Placental pericyte (primary cell): ENCODE results near the gene HVCN1. TPM values are rescaled to one million over a fixed set of nuclear protein-coding genes. Genes with fewer than 3 reads are reported as not detected.

Experiments
- small RNA-seq: library from RNA; depleted of rRNA; stranded (forward); fragments of <200 nt; gene quantifications from one replicate; pipeline ENCODE3, GENCODE V24; 2012; ENCODE audit warnings: low replicate concordance
- total RNA-seq: library from RNA; depleted of rRNA; stranded (reverse); fragments of >200 nt; gene quantifications from 2 replicates; pipeline ENCODE4 v1.2.3, GENCODE V29; 2012

HVCN1 gene
- total RNA-seq: 1.3 and 4.3 TPM in 2 replicates

GRCh38 chr12:110688446-110689280 is at the start of gene HVCN1:
Gene HVCN1, minus strand, starts transcription at chr12:110689115. Its CDS starts 5,870 bp downstream, at chr12:110683245.

GRCh38 chr12:110613771-110614684 is 74.9 kb downstream of the HVCN1 start, which contains the start of gene TCTN1:
Gene TCTN1, plus strand, starts transcription at chr12:110614129. Its CDS starts 54 bp downstream, at chr12:110614183.

Small RNAs within 50 kb of the gene (small RNA-seq; reads per million reads assigned to genes)
- gene RN7SL387P: not detected

Other genes starting within 250 kb of the HVCN1 start
- gene ARPC3, start 238.8 kb downstream of the HVCN1 start, total RNA-seq: 247 and 258 TPM in 2 replicates
- gene GPN3, start 220.9 kb downstream of the HVCN1 start, total RNA-seq: 12.0 and 23.5 TPM in 2 replicates
- 4.6 and 12.6 TPM in 2 replicates for gene FAM216A, start 220.3 kb downstream of the HVCN1 start, total RNA-seq
- 35.7 and 77.0 TPM in 2 replicates for gene VPS29, start 187.0 kb downstream of the HVCN1 start, total RNA-seq
- 0.44 and 1.4 TPM in 2 replicates for gene RAD9B, start 186.8 kb downstream of the HVCN1 start, total RNA-seq
- gene PPTC7, start 105.8 kb downstream of the HVCN1 start, total RNA-seq: 8.1 and 13.6 TPM in 2 replicates
- gene TCTN1, start 75.0 kb downstream of the HVCN1 start, total RNA-seq: 20.1 and 23.3 TPM in 2 replicates
- gene PPP1CC, start 53.8 kb upstream of the HVCN1 start, total RNA-seq: 70.9 and 156 TPM in 2 replicates
- not detected in 2 replicates for gene CCDC63, start 157.9 kb upstream of the HVCN1 start, total RNA-seq
- not detected in 2 replicates for gene MYL2, start 231.5 kb upstream of the HVCN1 start, total RNA-seq